DOHH2 (cell line): Measurements from ENCODE around the gene WWC1.

ENCODE experiments used
- CTCF ChIP-seq: fragments of 200-600 bp; sonication (generic); IDR thresholded peaks from one replicate; pipeline ENCODE4 v1.5.1; 2014; ENCODE audit warnings: antibody characterized with exemption, mild to moderate bottlenecking, low read depth, low read length; ENCODE audit not compliant: poor library complexity, severe bottlenecking
- EZH2phosphoT487 ChIP-seq: fragments of 200-600 bp; sonication (generic); IDR thresholded peaks from 2 replicates; pipeline ENCODE4 v1.6.1; 2017; ENCODE audit warnings: borderline replicate concordance, mild to moderate bottlenecking, antibody characterized with exemption, low read length, moderate library complexity, mixed read lengths

DNA sequence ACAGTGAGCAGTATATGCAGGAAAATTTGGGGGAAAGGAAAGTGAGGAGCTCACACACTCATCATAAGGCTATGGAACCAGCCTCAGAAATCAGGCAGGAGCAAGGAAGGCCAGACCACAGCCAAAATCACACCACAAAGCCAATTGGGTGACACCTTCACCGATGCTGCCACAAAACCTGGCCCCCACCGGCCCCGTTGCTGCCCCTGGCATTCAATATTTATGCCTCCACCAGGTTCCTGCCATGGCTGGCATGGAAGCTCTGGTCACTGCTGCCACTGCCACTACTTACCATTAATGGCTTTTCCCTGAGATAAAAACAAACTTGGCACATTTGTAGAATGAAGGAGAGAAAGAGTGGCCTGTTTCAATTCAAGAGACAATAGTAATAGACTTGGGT lies 166.1 kb downstream of the WWC1 start:
- TF ChIP-seq CTCF (no peak), EZH2phosphoT487 (no peak)
